ENCODE data around the gene TMEM108.

TMEM108 gene

DNA sequence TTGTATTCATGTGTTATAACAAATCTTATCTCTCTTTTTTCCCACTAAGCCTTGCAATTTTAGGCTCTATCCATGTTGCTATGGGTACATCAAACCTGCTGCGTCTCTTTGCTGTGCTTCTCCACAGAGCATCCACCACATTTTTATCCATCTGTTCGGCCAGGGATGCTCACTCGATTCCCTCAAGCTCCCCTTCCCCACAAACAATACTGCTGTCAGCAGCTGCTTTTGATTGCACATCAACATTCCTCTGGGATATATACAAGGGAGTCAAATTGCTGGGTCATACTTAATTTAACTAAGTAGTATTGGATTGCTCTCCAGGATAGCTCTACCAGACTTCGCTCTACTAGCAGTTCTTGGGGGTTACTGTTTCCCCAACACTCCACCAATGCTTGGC, 36.8 kb downstream of the TMEM108 start:
- TF ChIP-seq, protein P1, sequence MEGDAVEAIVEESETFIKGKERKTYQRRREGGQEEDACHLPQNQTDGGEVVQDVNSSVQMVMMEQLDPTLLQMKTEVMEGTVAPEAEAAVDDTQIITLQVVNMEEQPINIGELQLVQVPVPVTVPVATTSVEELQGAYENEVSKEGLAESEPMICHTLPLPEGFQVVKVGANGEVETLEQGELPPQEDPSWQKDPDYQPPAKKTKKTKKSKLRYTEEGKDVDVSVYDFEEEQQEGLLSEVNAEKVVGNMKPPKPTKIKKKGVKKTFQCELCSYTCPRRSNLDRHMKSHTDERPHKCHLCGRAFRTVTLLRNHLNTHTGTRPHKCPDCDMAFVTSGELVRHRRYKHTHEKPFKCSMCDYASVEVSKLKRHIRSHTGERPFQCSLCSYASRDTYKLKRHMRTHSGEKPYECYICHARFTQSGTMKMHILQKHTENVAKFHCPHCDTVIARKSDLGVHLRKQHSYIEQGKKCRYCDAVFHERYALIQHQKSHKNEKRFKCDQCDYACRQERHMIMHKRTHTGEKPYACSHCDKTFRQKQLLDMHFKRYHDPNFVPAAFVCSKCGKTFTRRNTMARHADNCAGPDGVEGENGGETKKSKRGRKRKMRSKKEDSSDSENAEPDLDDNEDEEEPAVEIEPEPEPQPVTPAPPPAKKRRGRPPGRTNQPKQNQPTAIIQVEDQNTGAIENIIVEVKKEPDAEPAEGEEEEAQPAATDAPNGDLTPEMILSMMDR (IDR thresholded peaks at IDR 0.05; ENCODE audit: unreplicated experiment in 3 of 3): no peak
- Mint-ChIP-seq H3K27ac (no peak overlapping the region), H3K4me1 (peaks cover 5% of the 10 kb centered on the region), H3K4me3 (no peak overlapping the region), H3K27me3 (ENCODE audit: low read depth) (no peaks in the 10 kb centered on the region), H3K36me3 (ENCODE audit: low read depth) (no peaks in the 10 kb centered on the region), H3K9me3 (peaks cover 2% of the 10 kb centered on the region)

DNA sequence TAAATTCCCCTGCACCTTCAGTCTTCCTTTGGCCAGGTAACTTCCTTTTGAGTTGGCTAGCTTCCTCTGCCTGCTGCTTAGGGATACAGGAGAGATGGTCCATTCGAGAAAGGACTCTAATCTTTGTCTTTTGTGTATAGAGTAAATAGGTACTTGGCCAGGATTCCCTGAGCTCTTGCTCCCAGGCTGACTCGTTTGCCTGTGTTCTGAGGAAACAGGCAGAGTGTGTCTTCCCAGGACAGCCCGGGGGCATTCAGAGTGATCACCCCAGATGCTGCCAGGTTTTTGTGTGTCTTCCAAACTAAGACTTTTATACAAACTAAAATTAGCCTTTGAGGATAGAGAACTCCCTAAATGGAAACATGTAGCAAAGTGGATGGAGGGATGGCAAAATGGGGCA, 39.5 kb downstream of the TMEM108 start:
- no peak overlapping the region for H3K4me3 Mint-ChIP-seq
- TF ChIP-seq, protein P1 (IDR thresholded peaks at IDR 0.05; ENCODE audit: unreplicated experiment in 3 of 3): no peak
- H3K36me3 Mint-ChIP-seq (ENCODE audit: low read depth): no peaks in the 10 kb centered on the region
- no peaks in the 10 kb centered on the region for H3K27me3 Mint-ChIP-seq (ENCODE audit: low read depth)
- H3K27ac Mint-ChIP-seq: no peak overlapping the region
- H3K4me1 Mint-ChIP-seq: peaks cover 5% of the 10 kb centered on the region
- H3K9me3 Mint-ChIP-seq: peaks cover 2% of the 10 kb centered on the region

DNA sequence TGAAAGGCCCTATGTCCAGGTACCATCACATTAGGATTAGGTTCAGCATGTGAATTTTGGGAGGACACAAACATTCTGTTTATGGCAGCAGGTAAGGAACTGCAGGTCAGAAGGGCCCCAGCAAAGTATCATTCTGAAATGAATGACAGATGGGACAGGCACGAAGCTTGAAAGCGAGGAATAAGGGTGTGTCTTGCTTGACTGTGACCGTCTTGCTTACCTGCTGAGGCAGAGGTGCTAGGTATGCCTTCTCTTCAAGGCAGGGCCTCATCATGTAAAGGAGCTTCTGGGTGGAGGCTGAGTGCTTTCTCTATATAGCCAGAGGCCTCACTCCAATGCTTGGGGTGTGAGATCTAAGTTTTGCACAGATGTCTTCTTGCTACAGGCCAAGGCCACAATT, 41.4 kb downstream of the TMEM108 start:
- Mint-ChIP-seq H3K9me3 (peaks cover 2% of the 10 kb centered on the region), H3K4me1 (peaks cover 5% of the 10 kb centered on the region), H3K36me3 (ENCODE audit: low read depth) (no peaks in the 10 kb centered on the region), H3K27me3 (ENCODE audit: low read depth) (no peaks in the 10 kb centered on the region), H3K4me3 (no peak overlapping the region), H3K27ac (no peak overlapping the region)
- TF ChIP-seq, protein P1 (IDR thresholded peaks at IDR 0.05; ENCODE audit: unreplicated experiment in 3 of 3): no peak

DNA sequence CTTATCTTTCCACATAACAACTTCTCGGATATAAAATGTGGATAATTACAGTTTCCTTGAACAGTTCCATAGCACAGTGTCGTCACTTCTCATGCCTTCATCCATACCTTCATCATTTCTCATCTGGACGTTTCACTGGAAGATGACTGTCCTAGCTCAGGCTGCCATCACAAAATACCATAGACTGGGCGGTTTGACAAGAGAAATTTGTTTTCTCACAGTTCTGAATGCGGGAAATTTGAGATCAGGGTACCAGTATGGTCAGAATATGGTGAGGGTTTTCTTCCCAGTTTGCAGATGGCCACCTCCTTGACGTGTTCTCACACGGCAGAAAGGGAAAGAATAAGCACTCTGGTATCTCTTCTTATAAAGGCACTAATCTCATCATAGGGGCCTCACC, 42.8 kb downstream of the TMEM108 start:
- no peak overlapping the region for H3K4me3 Mint-ChIP-seq
- H3K4me1 Mint-ChIP-seq: no peaks in the 10 kb centered on the region
- TF ChIP-seq, protein P1 (IDR thresholded peaks at IDR 0.05; ENCODE audit: unreplicated experiment in 3 of 3): no peak
- no peak overlapping the region for H3K27ac Mint-ChIP-seq
- H3K27me3 Mint-ChIP-seq (ENCODE audit: low read depth): no peaks in the 10 kb centered on the region
- H3K9me3 Mint-ChIP-seq: no peaks in the 10 kb centered on the region
- no peaks in the 10 kb centered on the region for H3K36me3 Mint-ChIP-seq (ENCODE audit: low read depth)

DNA sequence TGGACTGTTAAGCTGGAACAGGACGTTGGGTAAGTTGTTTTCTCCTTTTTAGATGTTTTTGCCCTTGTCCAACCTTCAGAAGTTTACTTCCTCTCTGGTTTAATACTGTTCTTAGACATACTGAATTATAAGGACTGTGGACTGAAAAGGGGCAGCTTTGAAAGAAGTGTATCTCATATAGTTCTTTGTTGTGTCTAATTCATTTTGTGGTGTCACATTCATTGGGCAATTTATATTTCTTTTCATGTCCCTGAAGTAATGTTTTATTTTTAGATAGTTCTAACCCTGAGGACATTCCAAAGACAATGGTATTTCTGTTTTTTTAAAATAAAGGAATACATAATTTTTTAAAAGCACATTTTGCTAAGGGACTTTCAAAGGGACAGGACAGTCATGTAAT, 45.2 kb downstream of the TMEM108 start:
- no peak overlapping the region for H3K27ac Mint-ChIP-seq
- H3K4me1 Mint-ChIP-seq: no peaks in the 10 kb centered on the region
- H3K27me3 Mint-ChIP-seq (ENCODE audit: low read depth): no peaks in the 10 kb centered on the region
- H3K4me3 Mint-ChIP-seq: no peak overlapping the region
- no peaks in the 10 kb centered on the region for H3K9me3 Mint-ChIP-seq
- H3K36me3 Mint-ChIP-seq (ENCODE audit: low read depth): no peaks in the 10 kb centered on the region
- TF ChIP-seq, protein P1 (IDR thresholded peaks at IDR 0.05; ENCODE audit: unreplicated experiment in 3 of 3): no peak

DNA sequence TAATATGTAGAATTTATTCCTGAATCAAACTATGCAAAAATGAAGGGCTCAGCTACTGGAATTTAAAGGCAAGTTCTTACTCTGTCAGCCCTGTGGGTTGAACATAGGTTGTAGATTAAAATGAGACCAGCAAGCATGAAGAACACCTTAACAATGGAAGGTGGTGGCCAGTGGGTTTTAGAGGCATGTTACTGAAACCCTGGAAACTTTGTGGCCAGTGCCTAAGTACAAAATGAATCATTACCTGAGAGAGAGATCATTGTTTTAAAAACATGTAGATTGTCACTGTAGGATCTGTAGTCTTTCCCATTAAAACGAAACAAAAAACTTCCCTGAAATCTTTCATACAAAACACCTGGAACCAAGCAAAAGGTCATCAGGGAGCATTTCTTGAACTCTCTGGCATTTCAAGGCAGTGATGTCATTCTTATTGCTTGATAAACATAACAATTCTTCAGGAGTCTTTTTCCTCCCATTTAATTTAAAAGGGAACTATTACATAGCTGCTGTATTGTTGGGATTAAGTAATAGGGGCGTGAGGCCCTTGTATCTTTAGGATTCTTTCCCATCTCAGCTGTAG, 51.8 kb downstream of the TMEM108 start:
- Mint-ChIP-seq H3K4me3 (no peak overlapping the region), H3K4me1 (no peaks in the 10 kb centered on the region), H3K27me3 (ENCODE audit: low read depth) (no peaks in the 10 kb centered on the region), H3K36me3 (ENCODE audit: low read depth) (no peaks in the 10 kb centered on the region), H3K9me3 (no peaks in the 10 kb centered on the region), H3K27ac (no peak overlapping the region)
- TF ChIP-seq, protein P1 (IDR thresholded peaks at IDR 0.05; ENCODE audit: unreplicated experiment in 3 of 3): no peak
